ENCODE data around the gene UBQLN1. TPM values are rescaled to one million over a fixed set of nuclear protein-coding genes. Genes with fewer than 3 reads are reported as not detected.
"Not testable (repeated sequence)": the region's sequence is repeated elsewhere in the genome, so short reads cannot be mapped to it uniquely, and the experiment has no call there.

UBQLN1 gene
- total RNA-seq, 4 donors from 2014 or later: 202 to 266 (median 231) TPM

- ATAC-seq (no peak), DNase-seq (no peak)
- TF ChIP-seq POLR2A (IDR thresholded peaks at IDR 0.05): no peak
- TF ChIP-seq, protein P1, sequence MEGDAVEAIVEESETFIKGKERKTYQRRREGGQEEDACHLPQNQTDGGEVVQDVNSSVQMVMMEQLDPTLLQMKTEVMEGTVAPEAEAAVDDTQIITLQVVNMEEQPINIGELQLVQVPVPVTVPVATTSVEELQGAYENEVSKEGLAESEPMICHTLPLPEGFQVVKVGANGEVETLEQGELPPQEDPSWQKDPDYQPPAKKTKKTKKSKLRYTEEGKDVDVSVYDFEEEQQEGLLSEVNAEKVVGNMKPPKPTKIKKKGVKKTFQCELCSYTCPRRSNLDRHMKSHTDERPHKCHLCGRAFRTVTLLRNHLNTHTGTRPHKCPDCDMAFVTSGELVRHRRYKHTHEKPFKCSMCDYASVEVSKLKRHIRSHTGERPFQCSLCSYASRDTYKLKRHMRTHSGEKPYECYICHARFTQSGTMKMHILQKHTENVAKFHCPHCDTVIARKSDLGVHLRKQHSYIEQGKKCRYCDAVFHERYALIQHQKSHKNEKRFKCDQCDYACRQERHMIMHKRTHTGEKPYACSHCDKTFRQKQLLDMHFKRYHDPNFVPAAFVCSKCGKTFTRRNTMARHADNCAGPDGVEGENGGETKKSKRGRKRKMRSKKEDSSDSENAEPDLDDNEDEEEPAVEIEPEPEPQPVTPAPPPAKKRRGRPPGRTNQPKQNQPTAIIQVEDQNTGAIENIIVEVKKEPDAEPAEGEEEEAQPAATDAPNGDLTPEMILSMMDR (IDR thresholded peaks at IDR 0.05 in 4 of 5, conservative IDR thresholded peaks at IDR 0.05 in 1 of 5): no peak
- Histone ChIP-seq H3K27me3 (no peaks in the 10 kb centered on the region), H3K36me3 (peaks cover 0 to 4% of the 10 kb centered on the region in 2 donors), H3K4me3 (no peak overlapping the region), H3K27ac (no peak overlapping the region), H3K9me3 (no peaks in the 10 kb centered on the region), H3K4me1 (no peaks in the 10 kb centered on the region)
- in situ Hi-C loops (cut with MboI; ENCODE audit: low sequenced_read_pairs in 4 of 4) (no loop called here), intact Hi-C loops (cut with DNase I; ENCODE audit: low total_unique reads) (no loop called here)
Observed at GRCh38 chr9:83733739-83734138, 26.0 kb upstream of the UBQLN1 start.

DNA sequence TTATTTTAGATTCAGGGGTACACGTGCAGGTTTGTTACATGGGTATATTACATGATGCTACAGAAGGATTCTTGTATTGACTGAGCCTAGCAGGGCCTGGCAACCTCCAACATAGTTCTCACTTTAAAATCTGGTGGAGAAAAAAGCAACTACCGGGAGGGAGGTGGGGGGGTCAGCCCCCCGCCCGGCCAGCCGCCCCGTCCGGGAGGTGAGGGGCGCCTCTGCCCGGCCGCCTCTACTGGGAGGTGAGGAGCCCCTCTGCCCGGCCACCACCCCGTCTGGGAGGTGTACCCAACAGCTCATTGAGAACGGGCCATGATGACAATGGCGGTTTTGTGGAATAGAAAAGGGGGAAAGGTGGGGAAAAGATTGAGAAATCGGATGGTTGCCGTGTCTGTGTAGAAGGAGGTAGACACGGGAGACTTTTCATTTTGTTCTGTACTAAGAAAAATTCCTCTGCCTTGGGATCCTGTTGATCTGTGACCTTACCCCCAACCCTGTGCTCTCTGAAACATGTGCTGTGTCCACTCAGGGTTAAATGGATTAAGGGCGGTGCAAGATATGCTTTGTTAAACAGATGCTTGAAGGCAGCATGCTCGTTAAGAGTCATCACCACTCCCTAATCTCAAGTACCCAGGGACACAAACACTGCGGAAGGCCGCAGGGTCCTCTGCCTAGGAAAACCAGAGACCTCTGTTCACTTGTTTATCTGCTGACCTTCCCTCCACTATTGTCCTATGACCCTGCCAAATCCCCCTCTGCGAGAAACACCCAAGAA is 21.0 kb upstream of the UBQLN1 start:
- H3K27ac ChIP-seq; intact Hi-C loops (cut with DNase I; ENCODE audit: low total_unique reads); H3K4me3 ChIP-seq; H3K36me3 ChIP-seq; ATAC-seq; DNase-seq; in situ Hi-C loops (cut with MboI; ENCODE audit: low sequenced_read_pairs in 4 of 4); H3K9me3 ChIP-seq; H3K4me1 ChIP-seq; H3K27me3 ChIP-seq: not testable (repeated sequence)

- Histone ChIP-seq H3K36me3 (no peaks in the 10 kb centered on the region), H3K4me3 (no peak overlapping the region), H3K4me1 (no peaks in the 10 kb centered on the region), H3K9me3 (no peaks in the 10 kb centered on the region), H3K27me3 (no peaks in the 10 kb centered on the region), H3K27ac (no peak overlapping the region)
- TF ChIP-seq, protein P1 (IDR thresholded peaks at IDR 0.05 in 4 of 5, conservative IDR thresholded peaks at IDR 0.05 in 1 of 5): no peak
- TF ChIP-seq POLR2A (IDR thresholded peaks at IDR 0.05): no peak
- in situ Hi-C loops (cut with MboI; ENCODE audit: low sequenced_read_pairs in 4 of 4) (no loop called here), intact Hi-C loops (cut with DNase I; ENCODE audit: low total_unique reads) (no loop called here)
- no peak for ATAC-seq
- DNase-seq: no peak
Observed at GRCh38 chr9:83724436-83724835, 16.7 kb upstream of the UBQLN1 start.

GRCh38 chr9:83722726-83723495 is 15.2 kb upstream of the UBQLN1 start:
- in situ Hi-C loops (cut with MboI; ENCODE audit: low sequenced_read_pairs in 4 of 4): no loop called here
- no peak for DNase-seq

GRCh38 chr9:83721509-83721908 is 13.8 kb upstream of the UBQLN1 start:
- DNase-seq (no peak), ATAC-seq (no peak)
- TF ChIP-seq POLR2A (IDR thresholded peaks at IDR 0.05): no peak
- TF ChIP-seq, protein P1 (IDR thresholded peaks at IDR 0.05 in 4 of 5, conservative IDR thresholded peaks at IDR 0.05 in 1 of 5): no peak
- no peaks in the 10 kb centered on the region for H3K4me1 ChIP-seq
- no peak overlapping the region for H3K4me3 ChIP-seq
- no peaks in the 10 kb centered on the region for H3K9me3 ChIP-seq
- intact Hi-C loops (cut with DNase I; ENCODE audit: low total_unique reads): no loop called here
- no peaks in the 10 kb centered on the region for H3K36me3 ChIP-seq
- H3K27ac ChIP-seq: no peak overlapping the region
- H3K27me3 ChIP-seq: no peaks in the 10 kb centered on the region
- in situ Hi-C loops (cut with MboI; ENCODE audit: low sequenced_read_pairs in 4 of 4): no loop called here

More at GRCh38 chr9:83722726-83723495, 15.2 kb upstream of the UBQLN1 start:
- no peaks in the 10 kb centered on the region for H3K9me3 ChIP-seq
- H3K27me3 ChIP-seq: no peaks in the 10 kb centered on the region
- no peaks in the 10 kb centered on the region for H3K4me1 ChIP-seq
- TF ChIP-seq, protein P1 (IDR thresholded peaks at IDR 0.05 in 4 of 5, conservative IDR thresholded peaks at IDR 0.05 in 1 of 5): no peak
- TF ChIP-seq POLR2A (IDR thresholded peaks at IDR 0.05): no peak
- H3K4me3 ChIP-seq: no peak overlapping the region
- intact Hi-C loops (cut with DNase I; ENCODE audit: low total_unique reads): no loop called here
- no peak for ATAC-seq
- H3K36me3 ChIP-seq: no peaks in the 10 kb centered on the region
- no peak overlapping the region for H3K27ac ChIP-seq

Measured in gastrocnemius medialis (tissue), 4 donors.